ENCODE measurements around the gene LURAP1L.

Gene LURAP1L
- 0 to 0.08 (median 0) reads per million in 18 experiments for total RNA-seq

DNA sequence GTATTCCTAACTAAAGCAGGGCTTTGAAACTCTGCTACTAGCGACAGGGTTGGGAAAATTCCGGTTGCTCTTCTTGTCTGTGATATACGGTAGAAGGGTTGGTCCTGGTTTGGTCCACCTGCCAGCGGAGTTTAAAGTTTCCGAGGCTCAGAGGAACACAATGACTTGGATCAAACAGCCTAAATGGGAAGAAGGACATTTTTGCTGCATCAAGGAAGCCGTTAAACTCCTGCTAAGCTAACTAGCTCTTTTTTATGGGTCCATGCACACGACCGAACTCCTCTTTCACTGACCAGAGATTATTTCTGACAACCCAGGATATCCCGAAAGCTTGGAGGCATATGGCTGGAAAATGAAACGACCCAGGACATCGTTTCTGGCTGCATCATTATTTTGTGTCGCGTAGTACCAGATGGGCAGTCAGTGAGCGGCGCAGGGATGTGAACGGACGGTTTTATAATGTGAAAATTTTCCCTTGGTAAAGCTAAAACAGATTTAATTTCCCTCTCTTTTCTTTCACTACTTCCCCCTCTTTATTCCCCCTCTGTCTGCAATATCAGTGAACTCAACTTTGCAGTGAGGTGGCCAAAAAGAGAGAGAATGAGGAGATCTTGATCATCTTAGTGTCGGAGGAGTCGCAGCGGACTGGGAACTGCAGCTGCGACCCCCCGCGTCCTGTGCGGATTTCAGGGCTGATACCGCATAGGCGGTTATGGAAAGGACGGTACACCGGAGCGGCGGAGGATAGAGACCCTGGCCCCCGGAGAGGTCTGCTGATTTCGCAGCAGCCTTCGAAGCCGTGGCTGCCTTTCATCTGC, at the start of gene LURAP1L:
TSS of gene LURAP1L (plus strand) at position 160 of the 818 bp plus-strand sequence. CDS start 696 bp downstream, outside the sequence.
- DNase-seq = peak in 1 of 2 donors; percentile 0

GRCh38 chr9:12726795-12727194, 48.0 kb upstream of the LURAP1L start:
- DNase-seq = no peak

DNA sequence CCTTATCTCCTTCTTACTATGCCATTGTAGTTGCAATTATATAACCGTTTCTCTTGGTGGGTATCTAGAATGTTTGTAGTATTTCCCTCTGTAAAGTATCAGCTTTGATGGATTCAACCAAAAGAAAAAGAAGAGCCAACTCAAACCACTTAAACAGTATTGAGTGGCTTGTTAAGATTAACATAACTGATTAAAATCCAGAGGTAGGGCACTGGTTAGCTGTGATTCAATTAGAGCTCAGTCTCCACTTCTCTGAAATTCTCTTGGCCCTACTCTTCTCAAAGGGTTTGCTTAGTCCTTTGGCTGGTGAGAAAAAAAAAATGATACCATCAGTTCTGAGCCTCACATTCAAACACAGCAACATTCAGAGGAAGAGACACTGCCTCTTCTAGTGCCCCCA, 44.6 kb upstream of the LURAP1L start:
- DNase-seq = no peak

DNA sequence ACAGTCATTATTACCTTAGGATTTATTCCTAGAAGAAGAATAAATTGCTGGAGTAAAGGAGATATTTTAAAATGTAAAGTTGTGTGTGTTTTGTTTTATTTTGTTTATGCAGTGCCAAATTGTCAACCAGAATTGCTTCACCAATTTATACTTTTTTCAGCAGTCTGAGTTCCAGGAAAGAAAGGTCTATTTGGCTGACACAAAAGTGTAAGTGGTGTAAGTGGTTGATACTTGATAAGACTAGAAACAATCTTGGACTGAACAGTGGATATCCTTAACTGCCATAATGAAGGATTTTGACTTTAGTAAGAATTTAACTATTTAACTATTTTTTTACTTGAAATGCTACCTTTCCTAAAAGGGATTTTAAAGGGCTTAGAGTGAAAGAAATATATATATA, 43.9 kb upstream of the LURAP1L start:
- DNase-seq = no peak

GRCh38 chr9:12732971-12733370, 41.8 kb upstream of the LURAP1L start:
- DNase-seq = no peak

GRCh38 chr9:12735665-12736064, 39.2 kb upstream of the LURAP1L start:
- DNase-seq = no peak

GRCh38 chr9:12737871-12738270, 36.9 kb upstream of the LURAP1L start:
- DNase-seq = no peak

GRCh38 chr9:12739014-12739652, 35.7 kb upstream of the LURAP1L start:
- DNase-seq = no peak

DNA sequence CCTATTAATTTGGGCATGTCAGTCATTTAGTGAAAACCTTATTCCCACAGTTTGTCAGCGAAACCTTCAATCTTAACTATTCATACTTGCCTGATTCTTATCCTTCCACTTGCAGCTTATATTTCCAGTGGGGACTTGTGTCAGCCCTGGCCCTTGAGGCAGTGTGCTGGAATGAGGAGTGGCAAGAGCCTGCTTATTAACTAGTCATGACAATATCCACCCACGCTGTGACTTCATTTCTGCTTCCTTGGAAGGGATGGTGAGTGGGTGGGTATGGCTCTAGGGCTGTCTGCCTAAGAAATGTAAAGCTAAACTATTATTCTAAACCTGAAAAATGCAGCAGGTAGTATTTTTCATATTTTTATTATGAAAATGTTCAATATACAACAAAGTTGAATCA, 34.0 kb upstream of the LURAP1L start:
- peak in 1 of 2 donors; percentile 5 for DNase-seq

DNA sequence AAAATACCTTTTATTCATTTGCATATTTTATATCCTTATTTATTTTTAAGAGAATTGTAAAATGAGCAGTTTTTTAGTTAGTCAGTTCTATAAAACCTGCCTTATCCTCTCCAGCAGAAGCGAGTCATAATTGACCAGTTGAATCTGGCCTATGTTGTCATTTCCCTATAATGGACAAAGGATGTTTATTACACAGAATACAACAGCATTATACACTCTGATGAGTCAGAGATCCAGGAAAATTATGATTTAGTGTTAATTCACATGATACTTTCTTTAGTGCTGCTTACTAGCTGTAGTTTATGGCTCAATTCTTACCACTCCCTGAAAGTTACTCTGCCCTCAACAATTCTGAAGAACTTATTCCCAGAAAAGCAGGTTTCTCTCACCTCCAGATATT, 26.8 kb upstream of the LURAP1L start:
- no peak for DNase-seq

DNA sequence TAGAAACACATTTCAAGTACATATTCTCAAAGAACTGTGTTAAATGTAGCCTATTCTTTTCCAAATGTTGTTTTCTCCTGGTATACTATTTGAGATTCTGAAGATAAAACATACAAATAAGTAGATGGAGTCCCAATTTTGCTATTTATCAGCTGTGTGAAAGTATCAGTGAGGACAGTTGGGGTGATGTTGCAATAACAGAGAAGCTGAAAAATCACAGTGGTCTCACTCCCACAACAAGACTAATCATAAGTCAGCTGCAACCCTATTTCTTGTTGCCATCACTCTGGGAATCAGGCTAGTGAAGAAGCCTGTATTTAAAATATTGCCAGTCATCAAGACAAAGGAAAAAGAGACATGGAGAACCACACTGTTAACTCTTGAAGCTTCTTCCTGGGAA, 25.9 kb upstream of the LURAP1L start:
- no peak for DNase-seq

GRCh38 chr9:12753931-12754330, 20.9 kb upstream of the LURAP1L start:
- no peak for DNase-seq

GRCh38 chr9:12759761-12760160, 15.1 kb upstream of the LURAP1L start:
- no peak for DNase-seq

GRCh38 chr9:12760758-12761157, 14.1 kb upstream of the LURAP1L start:
- no peak for DNase-seq

DNA sequence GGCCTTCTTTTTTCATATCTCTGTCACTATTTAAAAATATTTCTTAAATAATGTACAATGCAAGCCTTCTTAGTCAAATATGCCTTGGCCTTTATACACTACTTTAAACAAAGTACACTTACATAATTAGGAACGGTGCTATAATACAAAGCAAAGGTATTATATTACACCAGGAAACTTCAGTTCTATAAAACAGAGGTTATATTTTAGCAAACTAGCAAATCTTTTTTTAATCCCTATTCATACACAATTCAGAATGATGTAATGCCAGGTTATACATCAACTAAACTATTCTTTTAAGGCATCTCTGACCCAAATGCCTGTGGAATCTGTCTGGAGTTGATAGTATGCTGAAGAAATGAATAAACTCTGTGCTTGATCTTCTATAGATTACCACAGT, 10.7 kb upstream of the LURAP1L start:
- DNase-seq = no peak

DNA sequence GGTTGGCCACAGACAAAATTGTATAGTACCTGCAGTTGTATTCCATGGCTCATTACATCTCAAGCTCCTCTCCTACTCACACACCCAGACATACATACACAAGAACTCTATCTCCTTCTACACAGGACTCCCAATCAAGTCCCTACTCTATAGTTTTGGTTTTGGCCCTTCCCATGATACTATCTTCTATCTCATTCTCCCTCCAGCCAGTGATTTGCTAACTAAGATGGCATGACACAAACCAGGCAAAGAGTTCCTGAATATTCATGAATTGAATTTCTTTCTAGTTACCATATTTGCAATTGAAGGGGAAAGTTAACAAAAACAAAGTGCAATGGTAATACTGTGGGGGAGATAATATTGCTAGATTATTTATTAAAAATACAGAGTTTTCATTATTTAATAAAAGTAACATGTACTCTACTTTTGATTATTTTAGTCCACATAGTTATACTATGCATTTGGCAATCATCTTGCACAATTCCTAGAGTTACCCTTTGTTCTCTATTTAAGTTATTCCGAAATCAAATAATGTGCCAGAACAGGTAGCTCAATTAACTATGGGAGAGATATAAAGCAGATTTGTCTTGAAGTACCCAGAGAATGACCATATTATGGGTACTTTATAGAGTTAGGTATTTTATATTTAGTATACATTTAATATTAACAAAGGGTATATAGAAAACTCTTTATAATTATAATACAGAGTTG, 9.6 kb upstream of the LURAP1L start:
- DNase-seq = no peak

DNA sequence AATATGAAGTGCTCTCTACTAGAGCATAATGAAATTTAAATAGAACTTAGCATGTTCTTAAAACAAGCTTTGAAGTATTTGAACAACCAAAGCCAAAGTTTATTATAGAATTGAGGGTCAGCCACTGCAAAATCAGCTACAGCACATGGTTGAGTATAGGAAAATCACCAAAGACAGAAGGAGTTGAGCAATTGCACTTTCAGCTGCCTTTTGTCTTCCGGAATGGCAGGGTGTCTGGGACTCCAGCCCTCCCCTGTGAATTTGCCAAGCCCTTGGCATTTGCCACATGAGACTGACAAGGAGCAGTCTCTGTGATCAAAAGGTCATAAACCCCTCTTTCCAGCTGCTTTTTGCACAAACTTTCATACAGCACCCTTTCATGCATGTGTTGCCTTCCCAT, 8.5 kb upstream of the LURAP1L start:
- DNase-seq = no peak

DNA sequence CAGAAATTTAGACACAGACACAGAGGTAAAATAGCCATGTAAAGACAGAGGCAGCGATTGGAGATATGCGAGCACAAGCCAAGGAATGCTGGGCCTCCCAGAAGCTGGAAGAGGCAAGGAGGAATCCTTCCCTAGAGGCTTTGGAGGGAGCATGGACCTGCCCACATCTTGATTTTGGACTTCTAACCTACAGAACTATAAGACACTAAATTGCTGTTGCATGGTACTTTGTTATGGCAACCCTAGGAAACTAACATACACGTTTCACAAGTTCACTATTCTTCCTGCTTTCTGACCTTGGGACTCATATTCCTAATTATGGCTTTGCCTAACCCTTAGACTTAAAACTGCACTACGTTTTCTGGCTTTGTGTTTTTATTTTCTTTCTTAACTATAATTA, 4.6 kb upstream of the LURAP1L start:
- DNase-seq = no peak

DNA sequence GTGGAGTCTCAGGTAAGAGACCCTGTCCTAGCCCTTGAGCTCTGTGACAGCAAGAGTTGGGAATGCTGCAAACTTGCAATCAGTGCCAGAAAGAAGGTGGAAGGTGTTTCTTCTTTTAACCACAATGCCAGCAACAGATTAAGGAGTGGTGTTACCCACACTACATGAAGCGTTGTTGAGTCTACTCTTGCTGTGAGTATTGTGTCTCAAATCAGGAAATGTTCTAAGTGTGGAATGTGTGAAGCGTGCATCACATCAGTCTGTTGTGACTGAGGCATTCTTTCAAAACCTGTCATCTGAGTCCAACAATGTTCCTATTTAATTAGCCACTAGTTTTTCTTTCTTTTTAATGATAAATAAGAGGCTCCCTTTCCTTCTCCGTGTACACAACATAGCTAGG, 2.9 kb upstream of the LURAP1L start:
- DNase-seq = no peak

DNA sequence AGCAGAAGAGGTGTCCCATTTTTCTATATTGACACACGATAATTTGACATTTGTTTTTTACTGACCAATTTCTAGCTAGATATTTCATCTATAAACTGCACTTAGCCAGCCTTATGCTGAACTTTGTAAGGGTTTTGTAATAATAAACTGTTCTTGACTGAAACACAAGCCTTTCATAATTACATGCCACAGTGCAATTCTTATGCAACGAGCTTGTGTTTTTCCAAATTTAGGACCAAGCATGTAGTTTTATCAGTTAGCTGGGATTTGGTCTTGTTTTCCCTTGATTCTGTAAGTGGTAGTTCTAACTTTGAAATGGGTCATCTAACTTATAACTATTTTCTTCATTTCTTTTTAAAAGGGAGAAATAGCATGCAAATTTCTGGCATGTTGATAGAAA, 1.3 kb upstream of the LURAP1L start:
- no peak for DNase-seq

DNA sequence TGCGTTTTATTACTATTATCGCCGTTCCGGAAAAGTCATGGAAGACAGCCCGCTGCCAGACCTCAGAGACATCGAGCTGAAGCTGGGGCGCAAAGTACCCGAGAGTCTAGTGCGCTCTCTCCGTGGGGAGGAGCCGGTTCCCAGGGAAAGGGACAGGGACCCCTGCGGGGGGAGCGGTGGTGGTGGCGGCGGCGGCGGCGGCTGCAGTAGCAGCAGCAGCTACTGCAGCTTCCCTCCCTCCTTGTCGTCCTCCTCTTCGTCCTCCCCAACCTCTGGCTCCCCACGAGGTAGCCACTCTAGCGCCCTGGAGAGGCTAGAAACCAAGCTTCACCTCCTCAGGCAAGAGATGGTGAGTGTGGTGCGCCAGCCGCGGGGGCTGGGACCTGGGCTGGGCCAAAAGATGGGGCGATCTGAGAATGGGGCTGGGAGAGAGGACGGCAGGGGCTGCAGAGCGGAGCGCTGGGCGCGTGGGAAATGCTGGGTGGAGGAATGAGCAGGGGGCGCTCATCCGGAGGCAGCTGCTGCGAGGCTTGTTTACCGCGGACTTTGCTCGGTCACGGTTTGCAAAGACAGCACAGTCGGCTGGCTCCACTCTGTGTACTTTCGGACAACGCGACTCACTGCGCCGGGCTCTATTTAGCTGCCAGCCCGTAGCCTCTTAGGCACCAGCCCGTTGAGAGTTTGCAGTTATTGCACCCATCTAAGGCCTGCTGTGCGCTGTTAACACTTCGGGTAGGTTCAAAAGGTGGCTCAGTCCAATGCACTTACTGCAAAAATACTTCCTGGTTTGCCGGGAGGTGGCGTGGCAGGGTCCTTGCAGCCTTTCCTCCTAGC, 1.1 kb downstream of the LURAP1L start:
- DNase-seq = peak in 1 of 2 donors; percentile 1

GRCh38 chr9:12776513-12777055, 1.8 kb downstream of the LURAP1L start:
- no peak for DNase-seq

All from inflammatory macrophage (primary cell).